Activated CD8-positive, alpha-beta memory T cell treated with anti-CD3 and anti-CD28 coated beads for 36 hours (primary cell): ENCODE measurements around the gene MYBBP1A. TPM values are rescaled to one million over a fixed set of nuclear protein-coding genes. Genes with fewer than 3 reads are reported as not detected.

ENCODE experiments used
- CTCF ChIA-PET: fragments of 350-600 bp; sonication (Branson Sonifier 250); formaldehyde crosslinking; loops from one replicate; lab custom pipeline; 2021; ENCODE audit warnings: antibody characterized with exemption; lab: Charles Lee
- POLR2A ChIA-PET: fragments of 350-600 bp; sonication (Branson Sonifier 250); formaldehyde crosslinking; loops from one replicate; lab custom pipeline; 2021; ENCODE audit warnings: antibody characterized with exemption; lab: Charles Lee
- total RNA-seq, 2 experiments: library from RNA; stranded (reverse); gene quantifications; one replicate each; pipeline ENCODE4 v1.2.3, GENCODE V29; 2021

MYBBP1A gene
- total RNA-seq, 2 experiments from 2014 or later: 154 to 157 TPM

GRCh38 chr17:4544951-4545216 lies 10.3 kb downstream of the MYBBP1A start:
- CTCF ChIA-PET: interaction anchor here (1.4 kb wide), 1 partner anchor 82 kb away, joined by 4 read pairs; no protein-coding TSS in a partner anchor

GRCh38 chr17:4544135-4544950 lies 10.8 kb downstream of the MYBBP1A start:
- ChIA-PET CTCF (interaction anchor here (0.6 kb wide), 1 partner anchor 334 kb away, joined by 3 read pairs; no protein-coding TSS in a partner anchor), POLR2A (no interaction called here)

More at GRCh38 chr17:4544951-4545216, 10.3 kb downstream of the MYBBP1A start:
- POLR2A ChIA-PET: no interaction called here

- ChIA-PET CTCF (interaction anchor here (0.6 kb wide), 1 partner anchor 333 kb away, joined by 3 read pairs; no protein-coding TSS in a partner anchor), POLR2A (no interaction called here)
Measured at GRCh38 chr17:4543557-4544026, 11.6 kb downstream of the MYBBP1A start.

- ChIA-PET POLR2A (interaction anchor here (0.6 kb wide), 1 partner anchor 9 kb away, joined by 3 read pairs; no protein-coding TSS in a partner anchor), CTCF (no interaction called here)
Measured at GRCh38 chr17:4542726-4543191, 12.4 kb downstream of the MYBBP1A start.

GRCh38 chr17:4542003-4542725 lies 13.0 kb downstream of the MYBBP1A start:
- ChIA-PET CTCF (no interaction called here), POLR2A (interaction anchor here (0.6 kb wide), 1 partner anchor 10 kb away, joined by 3 read pairs; no protein-coding TSS in a partner anchor)

GRCh38 chr17:4541328-4542002 lies 13.7 kb downstream of the MYBBP1A start:
- CTCF ChIA-PET: interaction anchor here (0.5 to 2.8 kb wide), 2 partner anchors 25 to 118 kb away, joined by 3 to 6 read pairs; no protein-coding TSS in a partner anchor
- POLR2A ChIA-PET: no interaction called here

- CTCF ChIA-PET: interaction anchor here (0.5 to 2.8 kb wide), 2 partner anchors 26 to 118 kb away, joined by 3 to 6 read pairs; no protein-coding TSS in a partner anchor
Measured at GRCh38 chr17:4540687-4541327, 14.4 kb downstream of the MYBBP1A start.

GRCh38 chr17:4540224-4540651 lies 14.9 kb downstream of the MYBBP1A start:
- CTCF ChIA-PET: interaction anchor here (2.8 kb wide), 1 partner anchor 27 kb away, joined by 6 read pairs; no protein-coding TSS in a partner anchor

More at GRCh38 chr17:4540687-4541327, 14.4 kb downstream of the MYBBP1A start:
- POLR2A ChIA-PET: no interaction called here

GRCh38 chr17:4539576-4540223 lies 15.5 kb downstream of the MYBBP1A start:
- CTCF ChIA-PET: interaction anchor here (2.8 kb wide), 1 partner anchor 27 kb away, joined by 6 read pairs; no protein-coding TSS in a partner anchor

More at GRCh38 chr17:4540224-4540651, 14.9 kb downstream of the MYBBP1A start:
- POLR2A ChIA-PET: interaction anchor here (0.7 kb wide), 1 partner anchor 24 kb away, joined by 3 read pairs; no protein-coding TSS in a partner anchor

GRCh38 chr17:4539025-4539424 lies 16.2 kb downstream of the MYBBP1A start:
- CTCF ChIA-PET: interaction anchor here (0.6 to 2.8 kb wide), 2 partner anchors 28 to 226 kb away, joined by 3 to 6 read pairs; no protein-coding TSS in a partner anchor
- POLR2A ChIA-PET: interaction anchor here (0.6 kb wide), 1 partner anchor 20 kb away, joined by 3 read pairs; no protein-coding TSS in a partner anchor

More at GRCh38 chr17:4539576-4540223, 15.5 kb downstream of the MYBBP1A start:
- POLR2A ChIA-PET: interaction anchor here (0.5 to 0.7 kb wide), 3 partner anchors 12 to 23 kb away, joined by 3 read pairs; no protein-coding TSS in a partner anchor

GRCh38 chr17:4538236-4539002 lies 16.8 kb downstream of the MYBBP1A start:
- ChIA-PET POLR2A (interaction anchor here (0.6 to 1.3 kb wide), 2 partner anchors 11 to 26 kb away, joined by 5 to 7 read pairs; no protein-coding TSS in a partner anchor), CTCF (interaction anchor here (0.5 to 2.8 kb wide), 3 partner anchors 28 to 227 kb away, joined by 3 to 6 read pairs (median 4); no protein-coding TSS in a partner anchor)

GRCh38 chr17:4537451-4538235 lies 17.5 kb downstream of the MYBBP1A start:
- ChIA-PET CTCF (interaction anchor here (0.5 kb wide), 1 partner anchor 107 kb away, joined by 4 read pairs; no protein-coding TSS in a partner anchor), POLR2A (interaction anchor here (0.6 to 1.3 kb wide), 2 partner anchors 12 to 27 kb away, joined by 5 to 7 read pairs; no protein-coding TSS in a partner anchor)

GRCh38 chr17:4536742-4537411 lies 18.3 kb downstream of the MYBBP1A start:
- CTCF ChIA-PET: no interaction called here
- POLR2A ChIA-PET: interaction anchor here (1.3 kb wide), 1 partner anchor 12 kb away, joined by 7 read pairs; no protein-coding TSS in a partner anchor

GRCh38 chr17:4536259-4536741 lies 18.9 kb downstream of the MYBBP1A start:
- CTCF ChIA-PET: no interaction called here
- POLR2A ChIA-PET: no interaction called here
